GM21529 (cell line): Measurements from ENCODE around the gene LARGE2.
A peak's percentile ranks its signal among the peaks of the same experiment; 100 is the strongest.

ENCODE experiments used
- ATAC-seq: cut with Tn5 transposase; IDR thresholded peaks from one replicate; pipeline ENCODE4 v1.9.1; 2021; ENCODE audit not compliant: unreplicated experiment

The LARGE2 gene

DNA sequence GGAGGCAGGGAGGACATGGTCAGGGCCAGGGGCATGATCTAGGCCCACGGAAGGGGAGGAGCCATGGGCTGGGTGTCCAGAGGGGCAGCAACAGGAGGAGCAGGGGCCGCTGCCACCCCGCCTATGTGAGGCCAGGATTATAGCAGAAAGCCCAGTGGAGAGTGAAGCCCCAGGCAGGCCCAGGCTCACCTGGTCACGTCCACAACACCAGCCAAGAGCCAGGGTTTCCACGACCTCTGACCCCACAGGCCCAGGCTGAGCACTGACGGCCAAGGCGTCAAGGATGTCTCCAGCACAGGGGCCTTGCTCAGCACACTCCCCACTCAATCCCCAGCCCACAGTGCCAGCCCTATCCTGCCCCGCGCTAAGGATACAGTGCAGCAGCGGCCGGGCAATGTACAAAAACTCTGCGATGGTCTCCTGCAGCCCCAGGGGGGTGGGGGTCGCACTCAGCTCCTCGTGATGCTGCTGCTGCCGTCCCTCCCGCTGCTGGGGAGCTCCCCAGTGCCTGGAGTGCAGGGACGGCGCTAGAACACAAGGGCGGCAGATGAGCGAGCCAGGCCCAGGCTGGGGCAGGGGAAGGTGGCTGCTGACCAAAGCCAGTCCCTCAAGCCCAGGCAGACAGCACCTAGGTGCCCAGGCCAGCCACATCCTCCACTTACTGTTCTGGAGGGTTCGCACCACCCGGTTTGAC is 8.4 kb upstream of the LARGE2 start:
- ATAC-seq: no peak

DNA sequence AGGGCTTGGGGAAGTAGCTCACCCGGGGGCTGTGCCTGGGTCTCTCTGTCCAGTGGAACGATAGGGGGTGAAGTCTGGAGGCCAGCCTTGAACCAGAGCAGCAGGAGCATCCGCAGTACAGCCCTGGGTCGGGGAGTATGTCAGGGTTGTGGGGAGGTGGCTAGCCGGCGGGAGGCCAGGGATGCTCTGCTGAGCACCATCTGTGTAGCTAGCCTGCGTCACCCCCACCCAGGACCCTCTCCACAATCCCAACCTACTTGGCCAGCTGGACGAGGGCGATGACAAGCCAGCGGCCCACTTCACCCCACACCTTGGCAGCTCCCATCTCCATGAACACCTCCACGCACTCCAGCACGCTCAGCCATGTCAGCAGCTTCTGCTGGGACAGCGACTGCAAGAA is 7.0 kb upstream of the LARGE2 start:
- ATAC-seq: no peak

DNA sequence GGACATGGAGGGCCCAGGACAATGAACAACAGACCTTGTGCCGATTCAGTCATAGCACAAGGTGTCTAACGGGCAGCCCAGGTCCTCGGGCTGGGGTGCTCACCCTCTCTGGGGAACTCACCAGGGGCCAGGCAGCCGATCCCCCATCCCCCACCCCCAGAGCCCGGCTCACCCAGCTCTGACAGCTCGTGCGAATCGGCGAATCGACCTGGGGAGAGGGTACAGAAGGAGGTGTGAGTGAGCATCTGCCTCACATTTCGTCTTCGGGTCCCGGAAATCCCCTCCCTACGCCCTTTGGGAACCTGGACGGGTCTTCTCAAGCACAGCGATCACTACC is 5.2 kb upstream of the LARGE2 start:
- no peak for ATAC-seq

DNA sequence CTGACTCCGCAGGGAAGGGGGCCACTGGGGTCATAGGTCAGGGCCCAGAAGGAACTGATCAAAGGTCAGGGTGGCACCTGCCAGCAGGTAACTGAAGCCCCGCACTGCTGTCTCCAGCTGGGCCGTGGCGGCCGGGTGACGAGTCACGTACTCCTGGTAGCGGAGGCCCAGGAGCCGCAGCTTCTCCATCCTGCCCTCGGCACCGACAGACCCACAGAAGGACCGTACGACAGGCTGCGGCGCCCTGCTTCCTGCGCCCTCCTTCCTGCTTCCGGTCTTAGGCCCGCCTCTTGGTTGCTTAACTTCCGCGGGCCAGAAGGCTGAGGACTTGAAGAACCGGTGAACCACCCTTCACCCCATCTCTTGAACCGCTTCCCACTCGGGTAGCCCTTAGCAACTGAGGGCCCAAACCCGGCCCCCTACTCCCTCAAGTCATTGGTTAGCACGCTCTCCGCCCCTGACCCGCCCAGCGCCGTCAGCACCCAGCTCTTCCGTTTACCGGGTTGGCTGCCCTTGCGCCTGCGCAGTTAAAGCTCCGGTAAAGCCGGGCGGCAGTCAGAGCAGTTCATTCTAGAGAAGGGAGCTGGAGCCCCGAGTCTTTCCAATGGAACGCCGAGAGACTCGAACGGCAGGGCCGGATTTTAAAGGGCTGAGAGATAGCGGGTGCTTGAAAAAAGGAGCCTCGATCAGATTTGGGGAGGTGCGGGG is 4.7 kb upstream of the LARGE2 start, which contains the start of gene PEX16:
TSS of gene PEX16 (minus strand) at position 255 of the 708 bp plus-strand sequence. CDS start at position 189, 66 bp downstream.
- peak; percentile 85 for ATAC-seq

DNA sequence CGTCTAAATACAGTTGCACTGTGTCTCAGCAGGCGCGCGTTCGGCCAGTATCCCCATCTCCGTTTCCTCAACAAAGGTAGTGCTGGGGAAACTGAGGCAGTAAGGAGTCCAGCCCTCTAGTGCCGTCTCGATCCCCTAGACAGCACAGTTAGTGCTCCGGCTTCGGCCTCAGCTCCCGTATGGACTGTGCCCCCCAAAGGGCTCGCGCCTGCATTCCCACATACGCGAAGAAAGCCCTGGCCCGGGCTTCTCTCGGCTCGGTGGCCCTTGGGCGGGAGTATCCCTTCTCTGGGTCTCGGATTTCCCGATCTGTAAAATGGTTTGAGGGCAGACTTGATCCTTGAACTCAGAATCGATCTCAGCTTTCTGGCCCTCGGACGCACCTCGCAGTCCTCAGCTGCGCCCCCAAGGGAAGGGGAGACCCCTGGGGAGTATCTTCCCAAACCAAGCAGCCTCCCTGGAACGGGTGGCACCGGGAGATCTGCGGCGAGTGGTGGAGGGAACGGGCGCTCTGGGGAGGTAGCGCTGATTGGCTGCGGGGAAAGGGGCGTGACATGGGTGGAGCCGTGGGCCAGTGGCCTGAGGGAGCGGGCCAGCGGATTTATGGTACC is 4.0 kb upstream of the LARGE2 start:
- peak; percentile 48 for ATAC-seq

DNA sequence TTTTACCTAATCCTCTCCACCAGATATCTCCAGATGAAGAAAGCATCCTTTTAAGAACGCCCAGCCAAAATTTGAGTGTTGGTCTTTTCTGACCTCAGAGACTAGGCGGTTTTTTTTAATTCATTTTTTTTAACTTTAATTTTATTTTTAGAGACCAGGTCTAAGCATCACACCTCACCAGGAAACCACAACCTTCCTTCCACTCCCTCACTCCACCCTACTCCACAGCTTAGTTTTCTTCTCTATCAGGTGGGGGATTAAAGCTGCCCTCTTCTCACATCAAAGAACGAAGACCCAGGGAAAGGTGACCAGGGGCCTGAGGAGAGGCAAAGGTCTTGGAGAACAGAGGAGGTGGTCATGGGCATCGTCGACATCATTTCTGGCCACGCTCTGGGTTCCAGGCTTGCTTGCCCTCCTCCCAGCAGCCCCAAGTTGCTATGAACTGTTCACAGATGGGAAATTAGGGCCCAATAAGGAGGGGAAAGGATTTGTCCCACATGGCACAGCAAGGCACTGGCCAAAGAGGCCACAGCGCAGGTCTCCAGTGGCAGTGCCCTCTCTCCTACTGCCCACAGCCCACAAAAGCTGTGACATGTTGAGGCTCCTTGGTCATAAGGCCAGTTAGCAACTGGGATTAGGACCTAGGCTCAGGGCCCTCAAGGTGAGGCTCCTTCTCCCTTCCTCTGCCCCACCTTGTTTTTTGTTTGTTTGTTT is 3.3 kb upstream of the LARGE2 start:
- no peak for ATAC-seq

DNA sequence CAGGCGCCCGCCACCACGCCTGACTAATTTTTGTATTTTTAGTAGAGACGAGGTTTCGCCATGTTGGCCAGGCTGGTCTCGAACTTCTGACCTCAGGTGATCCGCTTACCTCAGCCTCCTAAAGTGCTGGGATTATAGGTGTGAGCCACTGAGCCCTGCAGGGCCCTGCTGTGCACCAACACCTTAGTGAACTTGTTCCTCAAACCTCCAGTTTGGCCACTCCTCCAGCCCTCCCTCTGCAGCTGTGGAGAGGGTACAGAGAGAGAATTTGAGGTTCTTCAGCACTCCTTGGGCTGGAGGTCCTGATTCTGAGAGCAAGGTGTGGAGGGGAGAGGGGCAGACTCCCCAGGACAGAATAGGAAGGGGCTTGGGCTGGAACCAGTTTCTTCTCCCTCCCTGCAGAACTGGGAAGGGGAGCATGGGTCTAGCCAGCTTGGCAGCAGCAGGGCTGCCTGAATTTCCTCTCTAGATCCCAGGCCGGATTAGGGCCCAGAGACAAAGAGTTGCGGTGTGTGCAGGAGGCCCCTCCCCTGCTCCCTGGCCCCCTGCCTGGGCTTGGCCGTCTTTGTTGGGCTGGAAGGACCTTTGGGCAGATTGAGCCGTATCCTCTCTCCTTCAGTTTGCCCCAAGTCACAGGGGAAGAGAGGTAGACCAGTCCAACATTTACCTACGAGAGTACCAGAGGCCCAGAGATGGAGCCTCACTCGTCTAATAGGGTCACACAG is 2.5 kb upstream of the LARGE2 start:
- ATAC-seq: no peak

DNA sequence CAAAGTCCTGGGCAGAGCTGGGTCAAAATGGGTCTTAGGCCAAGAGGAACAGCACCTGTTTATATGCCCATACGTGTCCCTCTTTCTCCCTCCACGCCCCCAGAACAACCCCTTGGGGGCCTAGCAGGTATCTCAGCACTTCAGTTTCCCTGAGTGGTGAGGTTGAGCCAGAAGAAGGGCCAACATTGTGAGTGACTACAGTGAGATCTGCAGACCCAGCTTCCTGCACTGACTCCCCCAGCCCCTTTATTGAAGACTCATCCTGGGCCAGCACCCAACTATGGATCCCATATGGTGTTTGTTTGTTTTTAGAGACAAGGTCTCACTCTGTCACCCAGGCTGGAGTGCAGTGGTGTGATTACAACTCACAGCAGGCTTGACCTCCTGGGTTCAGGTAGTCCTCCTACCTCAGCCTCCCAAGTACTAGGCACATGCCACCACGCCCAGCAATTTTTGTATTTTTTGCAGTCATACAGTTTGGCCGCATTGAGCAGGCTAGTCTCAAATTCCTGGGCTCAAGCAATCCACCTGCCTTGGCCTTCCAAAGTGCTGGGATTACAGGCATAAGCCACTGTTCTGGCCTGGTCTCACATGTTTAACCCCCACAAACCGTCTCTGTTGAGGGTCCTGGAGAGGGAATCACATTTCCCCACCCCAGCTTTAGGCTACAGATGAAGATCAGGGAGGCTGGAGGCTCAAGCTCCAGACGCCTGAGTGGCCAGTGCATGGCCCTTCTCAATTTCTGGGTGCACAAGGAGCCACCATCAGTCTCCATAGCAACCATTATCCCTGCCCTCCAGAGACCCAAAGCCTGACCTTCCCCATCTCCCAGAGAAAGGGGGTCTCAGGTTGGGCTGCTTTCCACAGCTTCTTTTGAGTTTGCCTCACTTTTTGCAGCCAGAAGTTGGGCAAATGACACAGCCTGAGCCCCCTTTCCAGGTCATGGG is 1.7 kb upstream of the LARGE2 start:
- no peak for ATAC-seq

DNA sequence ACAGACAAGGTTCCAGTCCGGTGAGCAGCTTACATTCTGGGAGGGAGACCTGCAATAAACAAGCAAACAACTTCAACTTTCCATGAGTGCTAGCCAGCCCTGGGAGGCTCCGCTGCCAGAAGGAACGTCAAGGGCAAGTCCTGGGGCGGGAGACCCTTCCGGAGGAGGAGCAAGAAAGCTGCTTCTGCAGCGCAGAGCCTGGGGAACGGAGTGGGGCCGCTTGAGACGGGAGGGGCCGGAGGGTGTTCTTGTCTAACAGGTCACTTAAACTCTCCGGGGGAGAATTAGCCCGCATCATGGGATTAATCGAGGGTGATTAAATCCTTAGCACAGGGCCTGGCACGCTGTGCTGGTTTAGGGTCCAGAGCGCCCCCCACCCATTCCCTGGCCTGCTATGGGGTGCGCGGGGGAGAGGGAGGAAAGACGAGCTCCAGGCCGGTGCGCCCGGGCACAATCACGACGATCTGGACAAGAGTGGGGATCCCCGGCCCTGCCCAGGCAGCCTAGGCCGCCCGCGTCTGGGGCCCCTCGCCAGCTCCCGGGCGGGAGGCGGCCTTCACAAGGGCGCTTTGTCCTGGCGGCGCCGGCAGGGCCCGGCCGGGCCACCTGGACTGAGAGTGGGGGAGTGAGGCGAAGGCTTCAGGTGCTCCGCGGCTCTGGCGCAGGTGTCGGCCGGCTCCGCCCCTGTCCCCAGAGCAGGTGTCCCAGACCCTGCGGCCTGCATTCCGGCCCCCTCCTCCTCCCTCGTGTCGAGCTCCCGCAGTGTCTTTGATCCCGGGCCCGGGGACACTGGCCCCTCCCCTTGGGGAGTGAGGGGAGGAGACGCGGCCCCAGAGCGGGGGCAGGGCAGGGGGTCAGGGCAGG is 663 bp upstream of the LARGE2 start:
- no peak for ATAC-seq

DNA sequence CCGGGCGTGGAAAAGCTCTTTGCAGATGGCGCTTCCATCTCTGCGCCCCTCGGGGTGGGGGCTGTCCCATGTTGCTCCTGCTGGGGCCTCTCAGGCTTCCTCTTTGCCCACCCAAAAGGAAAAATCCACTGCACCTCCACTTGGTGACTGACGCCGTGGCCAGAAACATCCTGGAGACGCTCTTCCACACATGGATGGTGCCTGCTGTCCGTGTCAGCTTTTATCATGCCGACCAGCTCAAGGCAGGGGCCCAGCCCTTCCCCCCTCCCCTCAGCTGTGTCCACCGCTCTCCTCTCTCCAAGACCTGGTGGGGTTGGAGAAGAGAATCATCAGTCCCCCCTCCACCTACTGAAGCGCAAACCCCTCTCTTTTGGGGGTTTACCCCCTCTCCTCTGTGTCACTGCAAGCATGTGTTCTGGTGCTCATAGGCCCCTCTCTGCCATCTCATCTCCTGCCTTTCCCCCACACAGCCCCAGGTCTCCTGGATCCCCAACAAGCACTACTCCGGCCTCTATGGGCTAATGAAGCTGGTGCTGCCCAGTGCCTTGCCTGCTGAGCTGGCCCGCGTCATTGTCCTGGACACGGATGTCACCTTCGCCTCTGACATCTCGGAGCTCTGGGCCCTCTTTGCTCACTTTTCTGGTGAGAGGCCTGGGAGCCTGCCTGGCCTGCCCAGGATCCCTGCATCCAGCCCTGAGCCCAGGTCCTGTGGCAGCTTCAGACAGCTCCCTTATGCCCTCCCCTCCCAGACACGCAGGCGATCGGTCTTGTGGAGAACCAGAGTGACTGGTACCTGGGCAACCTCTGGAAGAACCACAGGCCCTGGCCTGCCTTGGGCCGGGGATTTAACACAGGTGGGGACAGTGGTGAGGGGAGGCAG is 1.8 kb downstream of the LARGE2 start:
- no peak for ATAC-seq

DNA sequence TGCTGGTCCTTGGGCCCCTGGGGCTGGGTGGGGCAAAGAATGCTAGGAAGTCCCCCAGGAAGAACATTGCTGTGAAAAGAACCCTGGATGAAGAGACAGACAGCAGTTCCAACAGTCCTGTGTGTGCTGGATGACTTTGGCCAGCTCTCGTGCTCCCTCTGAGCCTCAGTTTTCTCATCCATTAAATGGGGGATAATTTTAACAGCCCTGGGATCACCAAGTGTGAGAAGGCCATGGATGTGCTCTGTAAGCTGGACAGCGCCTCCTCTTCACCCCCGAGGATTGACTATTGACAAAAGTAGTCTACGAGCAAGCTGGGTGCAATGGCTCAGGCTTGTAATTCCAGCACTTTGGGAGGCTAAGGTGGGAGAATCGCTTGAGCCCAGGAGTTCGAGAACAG is 2.5 kb downstream of the LARGE2 start:
- ATAC-seq: no peak

DNA sequence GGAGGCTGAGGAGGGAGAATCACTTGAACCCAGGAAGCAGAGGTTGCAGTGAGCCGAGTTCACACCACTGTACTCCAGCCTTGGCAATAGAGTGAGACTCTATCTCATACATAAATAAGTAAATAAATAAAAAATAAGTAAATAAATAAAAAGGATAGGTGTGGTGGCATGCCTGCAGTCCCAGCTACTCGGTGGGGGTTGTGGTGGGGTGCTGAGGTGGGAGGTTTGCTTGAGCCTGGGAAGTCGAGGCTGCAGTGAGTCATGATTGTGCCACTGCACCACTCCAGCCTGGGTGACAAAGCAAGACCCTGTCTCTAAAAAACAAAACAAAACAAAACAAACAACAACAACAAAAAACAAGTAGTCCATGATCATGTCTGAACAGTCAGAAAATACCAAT is 3.1 kb downstream of the LARGE2 start:
- no peak for ATAC-seq

DNA sequence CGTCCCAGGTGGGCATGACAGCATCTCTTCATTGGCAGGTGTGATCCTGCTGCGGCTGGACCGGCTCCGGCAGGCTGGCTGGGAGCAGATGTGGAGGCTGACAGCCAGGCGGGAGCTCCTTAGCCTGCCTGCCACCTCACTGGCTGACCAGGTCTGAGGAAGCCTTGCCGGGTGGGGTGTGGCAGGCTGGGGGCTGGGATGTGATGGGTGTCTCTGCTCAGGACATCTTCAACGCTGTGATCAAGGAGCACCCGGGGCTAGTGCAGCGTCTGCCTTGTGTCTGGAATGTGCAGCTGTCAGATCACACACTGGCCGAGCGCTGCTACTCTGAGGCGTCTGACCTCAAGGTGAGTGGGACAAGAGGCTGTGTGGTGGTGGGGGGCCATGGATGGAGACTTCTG is 3.5 kb downstream of the LARGE2 start:
- no peak for ATAC-seq

DNA sequence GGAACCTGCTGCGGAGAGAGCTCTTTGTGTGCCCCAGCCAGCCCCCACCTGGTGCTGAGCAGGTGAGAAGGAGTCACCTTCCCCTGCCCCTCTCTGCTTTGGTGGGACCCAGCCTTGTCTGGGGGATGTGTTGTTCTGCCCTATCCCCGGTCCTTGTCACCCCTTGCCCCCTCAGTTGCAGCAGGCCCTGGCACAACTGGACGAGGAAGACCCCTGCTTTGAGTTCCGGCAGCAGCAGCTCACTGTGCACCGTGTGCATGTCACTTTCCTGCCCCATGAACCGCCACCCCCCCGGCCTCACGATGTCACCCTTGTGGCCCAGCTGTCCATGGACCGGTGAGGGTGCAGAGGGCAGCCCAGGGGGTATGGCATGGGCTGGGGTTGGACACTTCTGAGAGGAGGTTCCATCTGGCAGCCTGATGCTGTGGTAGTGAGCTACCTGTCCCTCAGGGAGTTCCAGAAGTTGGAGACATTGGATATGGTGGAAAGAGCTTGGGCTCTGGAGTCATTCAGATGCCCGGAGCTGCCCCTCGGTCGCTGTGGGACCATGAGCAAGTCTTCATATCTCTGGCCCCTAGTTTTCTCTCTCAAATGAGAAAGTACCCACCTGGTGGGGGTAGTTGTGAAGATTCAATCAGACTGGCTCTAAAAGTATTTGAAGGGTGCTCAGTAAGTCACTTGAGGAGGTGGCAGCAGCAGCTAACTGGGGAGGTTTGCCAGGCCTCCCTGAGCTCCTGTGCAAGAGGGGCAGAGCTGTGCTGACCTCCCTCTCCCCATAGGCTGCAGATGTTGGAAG is 4.3 kb downstream of the LARGE2 start:
- no peak for ATAC-seq

DNA sequence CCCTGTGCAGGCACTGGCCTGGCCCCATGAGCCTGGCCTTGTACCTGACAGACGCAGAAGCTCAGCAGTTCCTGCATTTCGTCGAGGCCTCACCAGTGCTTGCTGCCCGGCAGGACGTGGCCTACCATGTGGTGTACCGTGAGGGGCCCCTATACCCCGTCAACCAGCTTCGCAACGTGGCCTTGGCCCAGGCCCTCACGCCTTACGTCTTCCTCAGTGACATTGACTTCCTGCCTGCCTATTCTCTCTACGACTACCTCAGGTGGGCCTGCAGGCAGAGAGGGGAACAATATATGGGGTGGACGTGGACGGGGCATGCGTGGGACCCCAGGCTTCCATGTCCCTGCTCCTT is 4.9 kb downstream of the LARGE2 start:
- ATAC-seq: no peak

DNA sequence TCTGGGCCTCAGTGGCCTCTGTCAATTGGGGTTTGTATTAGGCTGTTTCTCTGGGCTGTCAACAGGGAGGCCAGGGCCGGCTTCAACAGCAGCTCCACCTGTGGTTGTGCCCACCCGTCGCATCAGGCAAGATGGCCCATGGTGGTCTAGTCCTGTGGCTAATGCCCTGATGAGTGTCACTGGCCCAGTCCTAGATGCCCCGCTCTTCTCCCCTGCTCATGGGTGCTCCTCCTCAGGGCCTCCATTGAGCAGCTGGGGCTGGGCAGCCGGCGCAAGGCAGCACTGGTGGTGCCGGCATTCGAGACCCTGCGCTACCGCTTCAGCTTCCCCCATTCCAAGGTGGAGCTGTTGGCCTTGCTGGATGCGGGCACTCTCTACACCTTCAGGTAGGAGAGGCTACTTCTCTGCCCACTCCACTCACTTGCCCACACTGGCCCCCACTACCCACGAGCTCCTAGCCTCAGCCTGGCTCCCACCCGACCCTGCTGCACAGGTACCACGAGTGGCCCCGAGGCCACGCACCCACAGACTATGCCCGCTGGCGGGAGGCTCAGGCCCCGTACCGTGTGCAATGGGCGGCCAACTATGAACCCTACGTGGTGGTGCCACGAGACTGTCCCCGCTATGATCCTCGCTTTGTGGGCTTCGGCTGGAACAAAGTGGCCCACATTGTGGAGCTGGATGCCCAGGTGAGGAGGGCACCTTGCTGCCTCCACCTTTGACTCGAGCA is 5.4 kb downstream of the LARGE2 start:
- no peak for ATAC-seq
